Measurements from ENCODE around the gene CREBZF. TPM values are rescaled to one million over a fixed set of nuclear protein-coding genes. Genes with fewer than 3 reads are reported as not detected.

The CREBZF gene
- total RNA-seq, 1 experiment from 2014 or later, result 60.3 TPM

GRCh38 chr11:85699957-85700741 is 35.2 kb upstream of the CREBZF start:
- POLR2A ChIA-PET (ENCODE audit: unreplicated experiment), result no interaction called here

GRCh38 chr11:85698195-85698594 is 33.3 kb upstream of the CREBZF start:
- no peak overlapping the region for H3K27ac ChIP-seq
- CTCF ChIA-PET, result interaction anchor here (0.6 kb wide), 1 partner anchor 332 kb away, joined by 3 read pairs; no protein-coding TSS in a partner anchor

More at GRCh38 chr11:85699957-85700741, 35.2 kb upstream of the CREBZF start:
- Histone ChIP-seq H2AFZ (no peak overlapping the region), H4K20me1 (ENCODE audit: insufficient read depth) (no peaks in the 10 kb centered on the region), H3K27me3 (ENCODE audit: insufficient read depth, low read depth) (no peaks in the 10 kb centered on the region), H3K79me2 (ENCODE audit: low read depth) (no peaks in the 10 kb centered on the region), H3K36me3 (ENCODE audit: low read depth) (peaks cover 4% of the 10 kb centered on the region; the same call in 1 of the 2 replicates), H3K4me2 (no peak overlapping the region), H3K9me2 (ENCODE audit: insufficient read depth) (no peaks in the 10 kb centered on the region), H3F3A (ENCODE audit: insufficient read depth, low read depth) (no peaks in the 10 kb centered on the region), H3K9me3 (ENCODE audit: insufficient read depth, low read depth) (no peaks in the 10 kb centered on the region; the same call in 1 of the 2 replicates), H3K4me3 (no peak overlapping the region), H3K4me1 (replicated peaks; ENCODE audit: insufficient read depth) (peaks cover 1% of the 10 kb centered on the region; the same call in 1 of the 2 replicates), H3K27ac (no peak overlapping the region)
- no peak for DNase-seq
- intact Hi-C loops (cut with micrococcal nuclease; ENCODE audit: unreplicated experiment), result loop anchor here (10.0 kb wide), 2 partner anchors 125 to 245 kb away; no protein-coding TSS in a partner anchor
- CTCF ChIA-PET, result no interaction called here
- BruUV-seq (replicated peaks), result no TSS peak
- TF ChIP-seq CTCF (conservative IDR thresholded peaks at IDR 0.05), result no peak
- no peak for TF ChIP-seq EZH2 (IDR thresholded peaks at IDR 0.05; ENCODE audit: low read depth)

GRCh38 chr11:85697747-85698146 is 32.8 kb upstream of the CREBZF start:
- Histone ChIP-seq H3K9me2 (ENCODE audit: insufficient read depth) (no peaks in the 10 kb centered on the region), H3K27ac (no peak overlapping the region), H3K79me2 (ENCODE audit: low read depth) (no peaks in the 10 kb centered on the region), H3K4me2 (no peak overlapping the region), H3K4me3 (no peak overlapping the region), H3F3A (ENCODE audit: insufficient read depth, low read depth) (no peaks in the 10 kb centered on the region), H3K9me3 (ENCODE audit: insufficient read depth, low read depth) (no peaks in the 10 kb centered on the region; the same call in 1 of the 2 replicates), H3K4me1 (replicated peaks; ENCODE audit: insufficient read depth) (peaks cover 8% of the 10 kb centered on the region; the same call in 1 of the 2 replicates), H3K27me3 (ENCODE audit: insufficient read depth, low read depth) (no peaks in the 10 kb centered on the region), H4K20me1 (ENCODE audit: insufficient read depth) (no peaks in the 10 kb centered on the region), H2AFZ (no peak overlapping the region), H3K36me3 (ENCODE audit: low read depth) (0 out of 2 replicates have a peak, but pooled peaks cover 7% of the 10 kb centered on the region)
- TF ChIP-seq EZH2 (IDR thresholded peaks at IDR 0.05; ENCODE audit: low read depth), result no peak
- intact Hi-C loops (cut with micrococcal nuclease; ENCODE audit: unreplicated experiment), result loop anchor here (10.0 kb wide), 2 partner anchors 127 to 247 kb away; no protein-coding TSS in a partner anchor
- no TSS peak for BruUV-seq (replicated peaks)
- no peak for DNase-seq
- ChIA-PET CTCF (no interaction called here), POLR2A (ENCODE audit: unreplicated experiment) (no interaction called here)

More at GRCh38 chr11:85698195-85698594, 33.3 kb upstream of the CREBZF start:
- BruUV-seq (replicated peaks), result no TSS peak
- H4K20me1 ChIP-seq (ENCODE audit: insufficient read depth), result no peaks in the 10 kb centered on the region
- POLR2A ChIA-PET (ENCODE audit: unreplicated experiment), result no interaction called here
- H3K79me2 ChIP-seq (ENCODE audit: low read depth), result no peaks in the 10 kb centered on the region
- intact Hi-C loops (cut with micrococcal nuclease; ENCODE audit: unreplicated experiment), result loop anchor here (10.0 kb wide), 2 partner anchors 127 to 247 kb away; no protein-coding TSS in a partner anchor
- peaks cover 8% of the 10 kb centered on the region; the same call in 1 of the 2 replicates for H3K4me1 ChIP-seq (replicated peaks; ENCODE audit: insufficient read depth)
- no peaks in the 10 kb centered on the region for H3K9me2 ChIP-seq (ENCODE audit: insufficient read depth)
- H3K27me3 ChIP-seq (ENCODE audit: insufficient read depth, low read depth), result no peaks in the 10 kb centered on the region
- no peaks in the 10 kb centered on the region; the same call in 1 of the 2 replicates for H3K9me3 ChIP-seq (ENCODE audit: insufficient read depth, low read depth)
- no peak overlapping the region for H3K4me2 ChIP-seq
- DNase-seq, result no peak
- TF ChIP-seq CTCF (conservative IDR thresholded peaks at IDR 0.05) (no peak), EZH2 (IDR thresholded peaks at IDR 0.05; ENCODE audit: low read depth) (no peak)
- H3K36me3 ChIP-seq (ENCODE audit: low read depth), result peaks cover 7% of the 10 kb centered on the region; the same call in 1 of the 2 replicates
- H3K4me3 ChIP-seq, result no peak overlapping the region
- no peaks in the 10 kb centered on the region for H3F3A ChIP-seq (ENCODE audit: insufficient read depth, low read depth)
- H2AFZ ChIP-seq, result no peak overlapping the region
